Measurements from ENCODE around the gene TRIM62. TPM values are rescaled to one million over a fixed set of nuclear protein-coding genes. Genes with fewer than 3 reads are reported as not detected.

TRIM62 gene
- total RNA-seq, 4 donors from 2014 or later: 2.7 to 6.3 (median 3.6) TPM

GRCh38 chr1:33175865-33176264, 6.0 kb downstream of the TRIM62 start:
- DNase-seq (ENCODE audit: low spot score) (no peak), ATAC-seq (ENCODE audit: low FRiP score) (no peak)
- TF ChIP-seq, protein P1, sequence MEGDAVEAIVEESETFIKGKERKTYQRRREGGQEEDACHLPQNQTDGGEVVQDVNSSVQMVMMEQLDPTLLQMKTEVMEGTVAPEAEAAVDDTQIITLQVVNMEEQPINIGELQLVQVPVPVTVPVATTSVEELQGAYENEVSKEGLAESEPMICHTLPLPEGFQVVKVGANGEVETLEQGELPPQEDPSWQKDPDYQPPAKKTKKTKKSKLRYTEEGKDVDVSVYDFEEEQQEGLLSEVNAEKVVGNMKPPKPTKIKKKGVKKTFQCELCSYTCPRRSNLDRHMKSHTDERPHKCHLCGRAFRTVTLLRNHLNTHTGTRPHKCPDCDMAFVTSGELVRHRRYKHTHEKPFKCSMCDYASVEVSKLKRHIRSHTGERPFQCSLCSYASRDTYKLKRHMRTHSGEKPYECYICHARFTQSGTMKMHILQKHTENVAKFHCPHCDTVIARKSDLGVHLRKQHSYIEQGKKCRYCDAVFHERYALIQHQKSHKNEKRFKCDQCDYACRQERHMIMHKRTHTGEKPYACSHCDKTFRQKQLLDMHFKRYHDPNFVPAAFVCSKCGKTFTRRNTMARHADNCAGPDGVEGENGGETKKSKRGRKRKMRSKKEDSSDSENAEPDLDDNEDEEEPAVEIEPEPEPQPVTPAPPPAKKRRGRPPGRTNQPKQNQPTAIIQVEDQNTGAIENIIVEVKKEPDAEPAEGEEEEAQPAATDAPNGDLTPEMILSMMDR (IDR thresholded peaks at IDR 0.05): no peak

- TF ChIP-seq, protein P1 (IDR thresholded peaks at IDR 0.05): no peak
- no peak for ATAC-seq (ENCODE audit: low FRiP score)
Observed at GRCh38 chr1:33173091-33173490, 8.8 kb downstream of the TRIM62 start.

DNA sequence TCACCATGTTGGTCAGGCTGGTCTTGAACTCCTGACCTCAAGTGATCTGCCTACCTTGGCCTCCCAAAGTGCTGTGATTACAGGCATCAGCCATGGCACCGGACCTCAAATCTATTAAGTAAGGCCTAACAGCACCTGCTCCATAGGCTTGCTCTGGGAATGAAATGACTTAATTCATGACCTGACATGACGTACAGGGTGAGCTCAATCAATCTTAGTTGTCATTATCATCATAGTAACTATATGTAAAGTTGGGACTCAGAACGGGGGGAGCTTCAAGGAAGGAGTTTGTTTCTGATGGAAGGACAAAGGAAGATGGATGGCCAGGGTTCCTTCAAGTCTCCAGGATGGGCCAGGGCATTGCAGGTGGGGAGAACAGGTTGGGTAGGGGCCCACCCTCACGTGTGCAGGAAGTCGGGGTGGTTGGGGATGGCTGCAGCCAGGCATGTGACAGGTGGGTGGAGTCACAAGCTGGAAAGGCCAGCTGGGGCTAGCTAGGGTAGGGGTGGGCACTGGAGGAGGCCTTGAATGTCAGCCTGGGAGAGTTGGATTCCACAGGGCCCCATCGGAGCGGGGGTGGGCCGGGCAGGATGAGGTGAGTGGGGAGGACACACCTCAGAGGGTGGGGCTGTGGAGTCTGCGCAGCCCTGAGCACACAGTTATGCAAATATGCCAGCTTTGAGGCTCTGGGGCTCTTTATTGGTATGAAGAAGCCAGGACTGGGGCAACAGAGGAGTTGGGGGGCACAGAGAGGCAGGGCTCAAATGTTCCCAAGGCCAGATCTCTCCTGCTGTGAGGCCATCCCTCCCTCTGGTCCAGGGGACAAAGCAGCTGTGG, 9.6 kb downstream of the TRIM62 start:
- no peak for DNase-seq (ENCODE audit: low spot score)
- no peak for ATAC-seq (ENCODE audit: low FRiP score)
- TF ChIP-seq, protein P1 (IDR thresholded peaks at IDR 0.05): no peak

More at GRCh38 chr1:33173091-33173490, 8.8 kb downstream of the TRIM62 start:
- DNase-seq (ENCODE audit: low spot score): no peak

DNA sequence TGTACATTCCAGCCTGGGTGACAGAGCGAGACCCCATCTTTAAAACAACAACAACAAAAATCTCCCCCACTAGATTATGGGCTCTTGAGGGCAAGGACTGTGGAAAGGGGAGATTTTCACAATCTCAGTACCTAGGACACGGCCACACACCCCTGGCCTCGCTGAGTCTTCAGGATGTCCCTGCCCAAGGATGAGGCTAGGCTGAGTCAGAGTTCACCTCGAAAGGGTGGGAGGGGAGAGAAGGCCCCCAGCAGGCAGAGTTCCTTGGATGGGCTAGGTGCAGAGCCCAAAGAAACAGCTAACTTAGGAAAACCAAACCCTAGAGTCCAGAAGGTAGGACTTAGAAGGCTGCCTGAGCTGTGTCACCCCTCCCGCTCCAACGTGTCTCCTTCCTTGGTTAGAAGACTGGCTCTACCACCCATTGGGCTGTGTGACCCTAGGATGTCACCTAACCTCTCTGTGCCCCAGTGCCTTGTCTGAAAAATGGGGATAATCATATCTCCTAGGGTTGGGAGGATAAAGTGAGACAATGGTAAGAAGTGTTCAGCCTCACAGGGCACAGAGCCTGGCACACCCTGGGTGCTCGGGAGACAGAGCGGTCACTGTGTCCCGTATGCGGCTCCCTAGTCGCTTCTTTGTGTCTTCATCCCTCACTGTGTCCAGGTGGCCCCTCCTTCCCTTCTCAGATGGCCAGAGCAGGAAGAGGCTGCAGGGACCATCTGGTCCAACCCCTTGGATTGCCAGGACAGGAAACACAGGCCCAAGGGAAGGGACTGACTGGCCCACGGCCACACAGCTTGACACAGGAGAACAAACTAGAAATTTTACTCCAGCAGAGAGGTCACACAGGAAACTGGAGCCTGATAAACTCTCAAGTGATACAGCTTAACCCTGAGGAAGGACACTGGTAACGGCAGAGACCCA, 11.2 kb downstream of the TRIM62 start:
- TF ChIP-seq, protein P1 (IDR thresholded peaks at IDR 0.05): no peak
- DNase-seq (ENCODE audit: low spot score) (no peak), ATAC-seq (ENCODE audit: low FRiP score) (no peak)

GRCh38 chr1:33169290-33170055, 12.4 kb downstream of the TRIM62 start:
- DNase-seq (ENCODE audit: low spot score) (no peak), ATAC-seq (ENCODE audit: low FRiP score) (no peak)

More at GRCh38 chr1:33169290-33170055, 12.4 kb downstream of the TRIM62 start:
- TF ChIP-seq, protein P1 (IDR thresholded peaks at IDR 0.05): no peak

All from omental fat pad (tissue), 4 donors.